Measurements from ENCODE around the gene TYW1B.
"Not testable (repeated sequence)": the region's sequence is repeated elsewhere in the genome, so short reads cannot be mapped to it uniquely, and the experiment has no call there.

Gene TYW1B

DNA sequence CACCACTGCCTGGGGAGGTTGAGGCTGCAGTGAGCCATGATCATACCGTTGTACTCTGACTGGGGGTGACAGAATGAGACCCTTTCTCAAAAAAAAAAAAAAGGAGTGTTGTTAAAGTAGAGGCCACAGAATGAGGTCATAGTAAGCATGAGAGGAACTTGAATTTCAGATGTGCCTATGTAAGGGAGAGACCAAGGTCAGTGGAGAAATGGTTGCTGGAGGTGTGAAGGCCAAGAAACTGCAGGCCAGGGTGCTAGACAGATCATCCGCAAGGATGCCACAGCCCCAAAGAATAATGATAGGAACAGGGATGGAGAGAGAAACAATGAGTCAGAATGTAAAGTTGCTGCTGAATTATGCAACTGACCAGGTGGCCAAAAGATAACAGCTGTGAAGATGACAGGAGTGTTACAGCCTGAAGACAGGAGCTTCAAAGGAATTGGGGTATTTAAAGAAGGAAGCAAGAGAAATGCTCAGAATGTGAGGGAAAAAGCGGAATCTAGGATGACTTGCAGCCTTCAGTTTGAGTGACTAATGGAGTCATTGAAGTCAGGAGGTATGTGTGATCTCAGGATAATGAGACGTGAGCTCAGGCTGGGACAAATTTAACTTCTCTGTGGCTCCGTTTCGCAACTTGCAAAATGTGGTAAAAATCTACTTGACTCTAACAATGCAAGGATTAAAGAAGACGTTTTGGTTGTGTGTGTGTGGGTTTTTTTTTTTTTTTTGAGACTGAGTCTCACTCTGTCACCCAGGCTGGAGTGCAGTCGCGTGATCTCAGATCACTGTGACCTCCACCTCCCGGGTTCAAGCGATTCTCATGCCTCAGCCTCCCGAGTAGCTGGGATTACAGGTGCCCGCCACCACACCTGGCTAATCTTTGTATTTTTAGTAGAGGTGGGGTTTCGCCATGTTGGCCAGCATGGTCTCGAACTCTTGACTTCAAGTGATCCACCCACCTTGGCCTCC, 22.2 kb downstream of the TYW1B start:
- DNase-seq (ENCODE audit: low spot score): no peak
- TF ChIP-seq, protein P1, sequence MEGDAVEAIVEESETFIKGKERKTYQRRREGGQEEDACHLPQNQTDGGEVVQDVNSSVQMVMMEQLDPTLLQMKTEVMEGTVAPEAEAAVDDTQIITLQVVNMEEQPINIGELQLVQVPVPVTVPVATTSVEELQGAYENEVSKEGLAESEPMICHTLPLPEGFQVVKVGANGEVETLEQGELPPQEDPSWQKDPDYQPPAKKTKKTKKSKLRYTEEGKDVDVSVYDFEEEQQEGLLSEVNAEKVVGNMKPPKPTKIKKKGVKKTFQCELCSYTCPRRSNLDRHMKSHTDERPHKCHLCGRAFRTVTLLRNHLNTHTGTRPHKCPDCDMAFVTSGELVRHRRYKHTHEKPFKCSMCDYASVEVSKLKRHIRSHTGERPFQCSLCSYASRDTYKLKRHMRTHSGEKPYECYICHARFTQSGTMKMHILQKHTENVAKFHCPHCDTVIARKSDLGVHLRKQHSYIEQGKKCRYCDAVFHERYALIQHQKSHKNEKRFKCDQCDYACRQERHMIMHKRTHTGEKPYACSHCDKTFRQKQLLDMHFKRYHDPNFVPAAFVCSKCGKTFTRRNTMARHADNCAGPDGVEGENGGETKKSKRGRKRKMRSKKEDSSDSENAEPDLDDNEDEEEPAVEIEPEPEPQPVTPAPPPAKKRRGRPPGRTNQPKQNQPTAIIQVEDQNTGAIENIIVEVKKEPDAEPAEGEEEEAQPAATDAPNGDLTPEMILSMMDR (IDR thresholded peaks at IDR 0.05; ENCODE audit: extremely low read depth, insufficient read depth, missing control alignments): no peak
- in situ Hi-C loops (cut with MboI; ENCODE audit: low pct_unique_long_range_greater_than_20kb, low sequenced_read_pairs, unreplicated experiment): no loop called here

DNA sequence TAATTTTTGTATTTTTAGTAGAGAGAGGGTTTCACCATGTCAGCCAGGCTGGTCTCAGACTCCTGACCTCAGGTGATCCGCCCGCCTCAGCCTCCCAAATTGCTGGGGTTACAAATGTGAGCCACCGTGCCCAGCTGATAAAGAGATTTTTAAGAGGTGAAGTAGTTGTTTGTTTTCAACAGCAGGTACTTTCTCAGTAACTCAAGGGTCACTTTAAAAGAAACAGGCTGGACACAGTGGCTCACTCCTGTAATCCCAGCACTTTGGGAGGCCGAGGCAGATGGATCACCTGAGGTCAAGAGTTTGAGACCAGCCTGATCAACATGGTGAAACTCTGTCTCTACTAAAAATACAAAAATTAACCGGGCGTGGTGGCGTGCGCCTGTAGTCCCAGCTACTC, 24.2 kb downstream of the TYW1B start:
- DNase-seq (ENCODE audit: low spot score); in situ Hi-C loops (cut with MboI; ENCODE audit: low pct_unique_long_range_greater_than_20kb, low sequenced_read_pairs, unreplicated experiment): not testable (repeated sequence)

DNA sequence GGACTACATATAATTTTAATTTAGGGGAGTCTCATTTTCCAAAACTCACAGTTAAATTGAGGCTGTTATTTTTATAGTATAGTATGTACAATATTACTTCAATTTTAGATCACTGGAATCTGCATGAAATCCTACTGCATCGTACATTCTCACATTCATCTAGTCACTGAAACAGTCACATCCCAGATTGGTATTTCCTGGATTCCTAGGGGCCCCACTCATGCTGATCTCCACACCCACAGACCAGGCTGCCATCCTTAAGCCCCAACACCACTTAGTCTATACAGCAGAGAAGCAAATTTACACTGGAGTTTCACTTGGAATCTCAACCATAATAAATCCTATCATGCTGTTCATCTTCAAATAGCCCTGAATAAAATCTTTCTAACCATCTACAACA, 26.4 kb downstream of the TYW1B start:
- DNase-seq (ENCODE audit: low spot score); in situ Hi-C loops (cut with MboI; ENCODE audit: low pct_unique_long_range_greater_than_20kb, low sequenced_read_pairs, unreplicated experiment): not testable (repeated sequence)

DNA sequence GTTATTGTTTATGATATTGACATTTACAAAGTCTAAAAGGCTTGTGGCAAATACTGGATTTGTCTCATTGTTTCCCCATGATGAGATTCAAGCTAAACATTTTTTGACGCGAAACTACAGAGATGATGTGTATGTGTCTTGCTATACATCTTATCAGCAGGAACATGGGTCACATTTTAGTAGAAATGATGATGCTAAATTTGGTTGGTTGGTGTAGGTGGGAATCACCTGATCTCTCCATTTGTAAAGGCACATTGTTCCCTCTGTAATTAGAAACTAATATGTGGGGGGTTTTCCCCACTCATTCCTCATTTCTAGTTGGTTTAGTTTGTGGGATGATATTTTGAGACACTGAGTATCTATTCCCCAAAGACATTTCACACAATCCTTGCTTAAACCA, 32.6 kb downstream of the TYW1B start:
- in situ Hi-C loops (cut with MboI; ENCODE audit: low pct_unique_long_range_greater_than_20kb, low sequenced_read_pairs, unreplicated experiment): not testable (repeated sequence)

DNA sequence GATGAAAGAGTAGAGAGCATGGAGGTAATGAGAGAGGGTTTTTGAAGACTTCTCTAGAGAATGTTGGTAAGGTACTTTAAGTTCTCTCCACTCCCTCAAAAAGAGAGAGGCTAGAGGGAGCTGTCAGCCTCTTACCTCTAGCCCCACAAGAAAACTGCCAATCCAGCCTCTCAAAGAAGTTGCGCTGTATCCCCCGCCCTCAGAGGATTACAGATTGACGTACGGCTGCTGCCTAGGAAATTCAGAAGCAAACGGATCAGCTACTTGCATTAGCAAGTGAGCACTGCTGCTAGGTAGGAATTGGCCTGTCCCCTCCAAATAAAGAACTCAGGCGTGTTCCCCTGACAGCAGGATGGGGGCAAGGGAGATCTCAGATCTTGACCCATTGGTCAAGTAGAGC, 34.2 kb downstream of the TYW1B start:
- in situ Hi-C loops (cut with MboI; ENCODE audit: low pct_unique_long_range_greater_than_20kb, low sequenced_read_pairs, unreplicated experiment): no loop called here
- no peak for DNase-seq (ENCODE audit: low spot score)

More for the DNA sequence above, 32.6 kb downstream of the TYW1B start:
- not testable (repeated sequence) for DNase-seq (ENCODE audit: low spot score)

DNA sequence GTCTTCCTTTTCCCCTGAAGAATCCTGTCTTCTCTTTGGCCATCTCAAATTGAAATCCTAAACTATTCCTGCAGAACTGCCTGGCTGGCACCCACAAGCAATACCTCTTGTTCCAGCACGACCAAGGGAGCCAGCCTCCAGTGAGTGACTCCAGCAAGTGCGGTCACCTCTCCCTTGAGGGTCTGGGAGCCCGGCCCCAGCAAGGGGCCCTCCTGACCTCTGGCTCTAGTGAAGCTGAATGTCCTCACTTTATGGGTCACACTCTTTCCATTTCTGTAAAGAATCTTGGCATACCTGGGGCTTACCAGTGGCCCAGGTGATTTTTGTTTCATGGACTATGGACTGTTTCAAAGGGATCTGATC, 37.3 kb downstream of the TYW1B start:
- DNase-seq (ENCODE audit: low spot score); in situ Hi-C loops (cut with MboI; ENCODE audit: low pct_unique_long_range_greater_than_20kb, low sequenced_read_pairs, unreplicated experiment): not testable (repeated sequence)

More for the DNA sequence above, 34.2 kb downstream of the TYW1B start:
- TF ChIP-seq, protein P1 (IDR thresholded peaks at IDR 0.05; ENCODE audit: extremely low read depth, insufficient read depth, missing control alignments): no peak

DNA sequence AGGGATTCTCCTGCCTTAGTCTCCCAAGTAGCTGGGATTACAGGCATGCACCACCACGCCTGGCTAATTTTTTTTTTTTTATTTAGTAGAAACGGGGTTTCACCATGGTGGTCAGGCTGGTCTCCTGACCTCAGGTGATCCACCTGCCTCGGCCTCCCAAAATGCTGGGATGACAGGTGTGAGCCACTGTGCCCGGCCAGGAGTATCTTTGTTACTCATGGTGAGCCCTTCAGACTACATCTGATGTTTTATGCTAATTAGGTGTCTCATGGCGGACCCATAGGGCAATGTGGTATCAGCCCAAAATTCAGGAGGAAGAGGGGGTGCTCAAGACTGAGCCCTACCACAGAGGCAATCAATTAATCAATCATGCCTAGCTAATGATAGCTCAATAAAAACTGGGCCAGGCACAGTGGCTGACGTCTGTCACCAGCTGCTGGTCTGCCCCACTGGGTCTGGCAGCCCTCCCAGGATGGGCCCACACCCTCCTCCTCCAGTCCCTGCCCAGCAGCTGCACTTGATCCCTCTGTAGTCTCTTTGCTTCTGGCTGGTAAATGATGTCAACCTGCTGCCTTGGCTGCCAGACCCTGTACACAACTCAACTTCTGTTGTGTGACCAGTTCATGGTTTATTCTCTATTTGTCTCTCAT, 37.8 kb downstream of the TYW1B start:
- DNase-seq (ENCODE audit: low spot score); in situ Hi-C loops (cut with MboI; ENCODE audit: low pct_unique_long_range_greater_than_20kb, low sequenced_read_pairs, unreplicated experiment): not testable (repeated sequence)

DNA sequence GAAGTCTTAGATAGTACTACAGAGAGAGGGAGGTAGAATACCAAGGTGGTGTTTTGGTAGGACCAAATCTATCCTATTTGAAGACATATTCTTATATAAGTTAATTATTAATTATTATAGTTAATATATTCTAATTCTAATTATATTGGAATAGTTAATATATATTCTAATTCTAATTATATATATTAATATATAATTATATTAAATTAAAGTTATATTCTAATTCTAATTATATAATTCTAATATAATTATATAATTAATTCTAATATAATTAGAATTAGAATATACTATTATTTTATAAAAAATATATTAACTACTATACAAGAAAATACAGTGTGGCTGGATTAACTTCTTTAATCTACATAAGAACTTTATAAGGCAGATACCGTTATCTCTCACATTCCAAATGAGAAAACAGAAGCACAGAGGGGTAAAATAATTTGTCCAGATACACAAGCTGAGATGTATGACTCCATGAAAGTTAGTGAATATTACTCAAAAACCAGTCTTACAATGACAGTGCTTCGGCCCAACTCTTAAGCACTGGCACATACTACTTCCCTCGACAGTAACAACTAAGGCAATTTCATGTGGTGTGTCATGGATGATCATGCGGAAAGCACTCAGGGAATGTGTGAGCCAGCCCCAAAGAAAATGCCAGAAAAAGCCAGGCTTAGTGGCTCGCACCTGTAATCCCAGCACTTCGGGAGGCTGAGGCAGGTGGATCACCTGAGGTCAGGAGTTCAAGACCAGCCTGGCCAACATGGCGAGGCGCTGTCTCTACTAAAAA, 42.6 kb downstream of the TYW1B start:
- in situ Hi-C loops (cut with MboI; ENCODE audit: low pct_unique_long_range_greater_than_20kb, low sequenced_read_pairs, unreplicated experiment): no loop called here
- DNase-seq (ENCODE audit: low spot score): no peak

DNA sequence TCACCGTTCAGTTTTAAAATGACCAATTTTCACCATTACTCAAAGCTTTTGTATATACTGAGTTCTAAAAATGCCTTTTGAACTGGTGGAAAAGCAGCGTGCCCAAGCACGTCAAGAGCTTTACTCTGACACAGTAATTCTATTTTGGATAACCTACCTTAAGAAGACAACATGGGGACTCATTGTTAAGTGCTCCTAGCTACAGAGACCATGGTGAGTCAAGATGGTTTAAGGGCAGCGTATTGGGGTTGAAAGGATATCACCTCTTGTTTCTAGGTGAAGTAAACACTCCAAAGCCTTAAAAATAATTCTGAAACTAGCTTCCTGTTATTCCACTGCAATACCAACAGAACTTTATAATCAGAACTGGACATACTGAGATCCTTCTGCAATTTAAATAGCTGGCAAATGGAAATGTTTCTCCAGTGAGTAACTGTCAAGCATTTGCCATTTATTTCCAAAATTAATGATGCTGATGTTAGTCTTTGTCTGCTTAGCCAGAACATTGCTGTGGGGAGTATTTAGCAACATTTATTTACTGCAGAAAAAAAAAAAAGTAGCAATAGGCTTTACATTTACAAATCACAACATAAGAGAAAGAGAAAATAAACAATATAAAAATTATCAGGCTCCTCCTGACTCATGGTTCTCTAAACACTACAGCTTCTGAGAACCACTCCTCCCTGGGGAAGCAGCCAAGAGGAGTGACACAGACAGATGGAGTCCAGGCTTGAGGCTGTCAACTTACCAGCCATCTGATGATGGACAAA, 44.2 kb downstream of the TYW1B start:
- DNase-seq (ENCODE audit: low spot score); in situ Hi-C loops (cut with MboI; ENCODE audit: low pct_unique_long_range_greater_than_20kb, low sequenced_read_pairs, unreplicated experiment): not testable (repeated sequence)

More for the DNA sequence above, 42.6 kb downstream of the TYW1B start:
- TF ChIP-seq, protein P1 (IDR thresholded peaks at IDR 0.05; ENCODE audit: extremely low read depth, insufficient read depth, missing control alignments): no peak

Measured in GM13977 (cell line).